Stimulated activated CD4-positive, alpha-beta T cell treated with anti-CD3 and anti-CD28 coated beads, Interleukin-2, amount 100 ng/mL, for 4 hours (primary cell): ENCODE results near the gene HECTD4.

Experiments
- DNase-seq: peaks from one replicate; pipeline ENCODE4 v3.0.0-alpha.2; 2020; ENCODE audit warnings: low read depth

HECTD4 gene

DNA sequence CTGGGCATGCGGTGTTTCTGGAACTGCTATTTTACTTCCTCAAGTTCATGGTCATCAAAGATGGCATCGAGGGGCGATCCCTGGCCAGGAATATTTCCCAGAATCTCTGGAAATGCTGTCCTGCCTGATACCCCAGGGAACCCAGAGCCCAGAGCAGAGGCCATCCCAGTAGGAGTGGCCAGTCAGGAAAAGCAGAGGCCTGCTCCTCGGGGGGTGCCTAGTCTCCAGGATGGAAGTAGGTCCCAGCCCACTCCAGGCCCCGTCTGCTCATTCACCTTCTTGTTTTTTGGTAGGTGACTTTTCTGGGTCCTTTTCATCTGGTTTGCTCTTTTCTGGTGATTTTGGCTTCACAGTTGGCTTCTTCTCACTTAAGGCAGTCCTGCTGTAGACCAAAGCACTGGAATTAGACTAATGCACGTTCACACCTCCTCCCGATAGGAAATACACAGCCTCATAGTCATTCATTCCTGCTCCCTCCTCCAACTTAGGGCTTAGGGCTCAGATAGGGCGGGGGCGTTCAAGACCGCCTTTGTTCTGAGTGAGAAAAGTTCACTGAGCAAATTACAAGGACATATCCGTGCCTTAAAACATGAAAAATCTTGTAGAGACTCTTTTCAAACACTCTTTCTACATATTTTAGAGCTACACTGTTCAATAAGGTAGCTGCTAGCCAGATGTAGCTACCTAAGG lies 205.8 kb downstream of the HECTD4 start:
- no peak for DNase-seq

DNA sequence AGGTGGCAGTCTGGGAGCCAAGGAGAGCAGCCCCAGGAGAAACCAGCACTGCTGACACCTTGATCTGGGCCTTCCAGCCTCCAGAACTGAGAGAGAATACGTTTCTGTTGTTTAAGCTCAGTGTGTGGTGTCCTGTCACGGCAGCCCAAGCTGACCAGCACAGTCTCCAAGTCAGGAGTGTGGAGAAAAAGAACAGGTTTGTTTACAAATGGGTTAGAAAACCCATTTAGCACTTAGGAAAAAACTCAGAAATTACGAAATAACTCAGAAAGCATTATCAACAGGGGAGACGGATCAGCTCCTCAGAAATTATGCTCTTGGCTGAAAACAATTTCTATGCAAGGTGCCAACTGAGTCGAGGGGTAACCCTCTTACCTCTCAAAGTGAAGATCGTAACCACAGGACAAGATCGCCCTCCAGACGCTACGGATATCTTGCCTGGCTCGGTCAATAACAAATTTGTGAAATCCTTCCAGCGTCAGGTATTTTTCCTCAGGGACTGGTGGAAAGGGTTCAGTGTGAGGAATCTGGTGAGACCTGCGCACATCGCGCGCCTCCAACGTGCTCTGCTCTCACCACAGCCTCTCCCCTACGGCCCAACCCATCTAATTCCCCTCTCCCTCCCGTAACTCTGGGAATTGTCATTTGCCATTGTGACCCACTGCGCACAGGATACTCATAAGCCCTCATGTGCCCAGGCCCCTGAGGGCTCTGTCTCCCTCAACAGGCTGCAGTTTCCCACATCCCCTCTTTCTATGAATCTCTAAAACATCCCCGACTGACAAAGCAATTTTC lies 206.7 kb downstream of the HECTD4 start:
- DNase-seq: no peak

DNA sequence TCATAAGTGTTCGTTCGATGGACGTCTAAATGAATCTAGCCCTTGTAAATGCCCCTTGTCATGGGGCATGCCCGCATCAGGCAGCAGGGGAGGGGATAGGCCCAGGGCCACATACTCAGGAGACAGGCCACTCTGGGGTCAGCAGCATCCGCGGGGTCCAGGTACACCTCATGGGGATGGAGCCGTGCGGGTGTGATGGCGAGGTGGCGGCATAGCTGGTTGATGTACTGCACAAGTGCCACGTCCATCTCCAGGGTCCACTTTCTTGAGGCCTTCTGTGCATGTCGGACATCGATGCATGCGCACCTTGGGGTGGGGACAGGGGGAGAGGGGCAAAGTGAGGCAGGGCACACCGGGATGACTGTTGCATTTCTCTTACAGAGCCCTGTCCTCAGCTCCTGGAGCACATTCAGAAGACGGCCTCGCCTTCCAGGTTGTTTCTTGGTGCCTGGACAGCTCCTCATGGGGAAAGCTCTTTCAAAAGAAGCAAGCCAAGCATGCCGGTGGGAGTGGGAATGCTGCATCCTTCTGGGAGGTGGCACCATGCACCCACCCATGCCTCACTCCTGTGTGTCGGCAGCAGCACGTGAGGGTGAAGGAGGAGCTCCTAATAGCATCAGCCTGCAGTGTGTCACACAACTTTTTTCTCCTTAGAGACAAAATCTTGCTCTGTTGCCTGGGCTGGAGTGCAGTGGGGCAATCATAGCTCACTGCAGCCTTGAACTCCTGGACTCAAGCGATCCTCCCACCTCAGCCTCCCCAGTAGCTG lies 209.5 kb downstream of the HECTD4 start:
- DNase-seq: no peak

DNA sequence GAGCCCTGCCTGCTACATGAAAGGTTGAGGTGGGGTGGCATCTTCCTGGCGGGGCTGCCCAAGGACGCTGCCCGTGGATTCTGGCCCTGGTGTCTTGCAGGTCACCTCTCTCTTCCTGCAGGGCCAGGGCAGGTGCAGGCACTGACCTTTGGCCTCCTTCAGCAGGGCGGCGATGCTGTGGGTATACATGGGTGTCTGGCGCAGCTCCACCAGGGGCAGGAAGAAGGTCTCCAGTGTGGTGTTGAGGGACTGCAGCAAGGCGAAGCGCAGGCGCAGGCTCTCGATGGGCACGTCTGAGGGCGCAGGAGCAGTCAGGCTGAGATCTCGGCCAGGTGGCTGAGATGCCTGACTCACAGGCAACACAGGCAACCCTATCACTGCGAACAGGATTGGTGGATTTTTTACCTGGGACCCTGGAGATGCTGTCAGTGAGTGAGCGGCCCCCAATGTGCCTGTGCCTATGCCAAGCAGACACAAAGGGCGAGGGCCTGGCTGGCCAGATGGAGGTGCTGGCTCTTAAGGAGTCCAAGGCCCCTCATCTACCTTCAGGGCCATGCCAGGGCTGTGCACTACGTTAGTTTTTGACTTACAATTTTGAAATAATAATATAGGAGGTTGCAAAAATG lies 211.1 kb downstream of the HECTD4 start:
- no peak for DNase-seq

DNA sequence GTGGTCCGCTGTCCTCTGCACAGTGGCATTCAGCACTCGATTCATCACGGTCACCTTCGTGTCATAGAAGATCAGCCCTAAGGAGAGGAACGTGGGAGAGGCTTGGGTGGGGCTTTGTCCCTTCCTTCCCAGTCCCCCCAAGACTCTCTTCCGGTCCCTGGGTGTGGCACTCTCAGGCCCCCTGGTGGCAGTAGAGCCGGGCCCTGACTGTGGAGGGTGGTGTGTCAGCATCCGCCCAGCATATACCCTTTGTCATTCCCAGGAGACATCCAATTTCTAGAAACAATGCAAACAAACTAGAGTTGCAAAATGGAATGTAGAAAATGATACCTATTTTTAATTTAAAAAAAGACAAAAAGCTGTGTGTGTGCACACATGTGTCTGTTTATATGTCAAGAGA lies 211.9 kb downstream of the HECTD4 start:
- DNase-seq: peak; percentile 16

DNA sequence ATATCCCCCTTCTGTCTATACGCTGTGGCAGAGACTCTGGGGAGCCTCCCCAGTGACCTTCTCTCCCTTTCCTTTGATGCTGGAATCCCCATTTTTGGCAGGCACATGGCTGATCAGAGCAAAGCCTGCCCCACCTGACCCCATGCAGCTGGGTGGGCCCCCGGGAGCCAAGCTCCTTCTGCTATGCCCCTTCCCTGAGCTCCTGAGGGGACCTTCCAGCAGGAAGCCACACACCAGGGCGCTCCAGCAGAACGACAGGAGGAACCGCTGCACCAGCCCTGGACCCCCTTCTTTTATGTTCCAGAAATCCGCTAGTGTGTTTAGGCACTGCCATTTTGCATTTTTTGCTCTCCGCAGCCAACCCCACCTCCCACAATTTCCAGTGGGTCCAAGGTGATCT lies 212.3 kb downstream of the HECTD4 start:
- DNase-seq: no peak

DNA sequence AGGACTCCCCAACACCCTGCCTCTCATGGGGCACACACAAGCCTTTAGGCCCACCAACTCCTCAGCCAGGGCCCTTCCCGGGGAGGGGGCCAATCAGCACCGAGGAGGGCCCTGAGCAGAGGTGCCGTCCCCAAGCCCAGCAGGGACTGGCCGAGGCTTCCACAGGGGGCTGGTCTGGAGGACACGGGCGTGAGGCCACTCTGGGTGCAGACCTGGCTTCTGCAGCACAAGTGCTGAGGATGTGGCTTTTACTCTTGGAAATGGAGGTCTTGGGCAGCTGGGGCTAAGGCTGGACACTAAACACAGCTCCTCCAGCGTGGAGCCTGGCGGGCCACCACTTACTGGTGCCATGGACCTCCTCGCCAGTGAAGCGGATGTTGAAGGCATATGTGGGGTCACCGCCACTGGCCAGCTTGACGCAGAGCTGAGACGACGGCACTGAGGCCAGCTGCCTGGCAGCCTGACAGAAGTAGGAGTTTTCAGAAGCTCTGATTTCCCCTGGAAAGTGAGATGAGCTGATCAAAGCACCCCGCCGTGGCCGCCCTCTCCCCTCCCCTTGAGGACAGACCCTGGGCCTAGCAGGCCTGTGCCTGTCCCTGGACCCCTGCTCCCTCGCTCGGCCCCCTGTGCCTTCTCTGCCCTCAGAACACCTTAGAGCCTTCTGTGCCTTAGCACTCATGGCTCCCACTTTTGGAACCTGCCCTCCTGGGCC lies 212.9 kb downstream of the HECTD4 start:
- no peak for DNase-seq

DNA sequence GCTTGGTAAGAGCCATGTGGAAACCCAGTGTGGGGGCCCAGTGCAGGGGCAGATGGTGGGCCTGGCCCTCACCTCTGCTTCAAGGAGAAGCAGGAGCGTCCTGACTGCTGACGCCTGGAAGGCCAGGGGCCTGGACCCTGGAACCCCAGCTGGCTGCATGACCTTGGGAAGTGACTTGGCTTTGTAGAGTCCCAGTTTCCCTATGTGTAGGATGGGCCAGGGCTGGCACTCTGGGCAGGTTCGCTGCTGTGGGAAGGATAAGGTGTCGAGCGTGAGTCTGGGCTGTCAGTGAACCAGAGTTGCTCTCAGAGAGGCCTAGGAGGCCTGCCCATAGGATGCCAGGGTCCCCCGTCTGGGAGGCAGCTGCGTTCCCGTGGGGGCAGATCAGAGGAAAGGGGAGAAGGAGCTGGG lies 213.7 kb downstream of the HECTD4 start:
- DNase-seq: no peak

DNA sequence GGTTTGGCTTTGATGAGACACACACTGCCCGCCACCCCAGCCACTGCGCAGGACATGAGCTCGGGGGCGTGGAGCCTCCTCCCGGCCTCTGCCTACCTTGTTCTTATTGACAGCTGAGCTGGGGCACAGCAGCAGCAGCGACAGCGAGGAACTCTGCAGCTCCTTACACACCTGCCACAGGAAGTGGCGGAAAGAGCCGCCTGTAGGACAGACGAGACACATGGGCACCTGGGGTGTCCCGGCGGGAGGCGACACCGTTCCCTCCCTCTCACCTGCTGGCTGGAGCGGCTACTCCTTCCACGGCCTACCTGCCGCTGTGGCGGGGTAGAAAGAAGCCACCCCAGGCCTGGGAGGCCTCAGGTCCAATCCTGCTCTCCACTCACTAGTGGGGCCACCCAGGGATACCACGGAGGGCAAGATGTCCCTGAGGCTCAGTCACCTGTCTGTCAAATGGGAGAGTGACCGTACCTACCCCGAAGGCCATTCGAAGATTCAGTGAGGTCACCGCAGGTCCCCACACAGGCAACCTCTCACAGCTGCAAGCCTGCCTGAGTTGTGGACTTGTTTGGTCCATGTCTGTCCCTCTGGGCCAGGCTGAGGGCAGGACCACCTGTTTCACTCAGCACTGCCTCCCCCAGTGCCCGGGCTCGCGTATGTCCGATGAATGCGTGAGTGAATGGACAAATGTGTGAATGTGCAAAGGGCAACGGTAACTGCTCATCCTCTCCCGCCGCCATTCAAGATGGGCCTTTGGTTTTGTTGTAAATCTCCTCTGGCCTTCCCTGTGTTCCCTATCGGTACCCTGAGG lies 214.3 kb downstream of the HECTD4 start:
- DNase-seq: no peak

DNA sequence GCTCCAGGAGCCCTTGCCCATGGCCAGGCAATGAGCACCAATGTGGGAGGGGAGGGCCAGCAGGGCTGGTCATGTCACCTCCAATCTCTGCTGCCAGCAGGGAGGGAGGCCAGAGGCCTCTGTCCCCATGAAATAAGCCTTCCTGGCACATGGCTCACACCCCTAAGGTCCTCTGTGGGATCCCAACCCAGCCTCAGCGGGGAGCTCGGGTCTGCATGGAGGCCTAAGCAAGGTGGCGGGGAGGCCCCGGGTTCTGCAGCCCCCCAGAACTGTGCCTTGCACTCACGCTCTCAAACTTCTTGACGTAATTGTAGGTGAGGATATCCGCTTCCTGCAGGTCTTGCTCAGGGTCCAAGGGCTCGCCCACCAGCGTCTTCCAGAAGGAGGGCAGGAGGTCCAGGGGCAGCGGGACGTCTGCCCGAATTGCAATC lies 215.2 kb downstream of the HECTD4 start:
- DNase-seq: no peak

DNA sequence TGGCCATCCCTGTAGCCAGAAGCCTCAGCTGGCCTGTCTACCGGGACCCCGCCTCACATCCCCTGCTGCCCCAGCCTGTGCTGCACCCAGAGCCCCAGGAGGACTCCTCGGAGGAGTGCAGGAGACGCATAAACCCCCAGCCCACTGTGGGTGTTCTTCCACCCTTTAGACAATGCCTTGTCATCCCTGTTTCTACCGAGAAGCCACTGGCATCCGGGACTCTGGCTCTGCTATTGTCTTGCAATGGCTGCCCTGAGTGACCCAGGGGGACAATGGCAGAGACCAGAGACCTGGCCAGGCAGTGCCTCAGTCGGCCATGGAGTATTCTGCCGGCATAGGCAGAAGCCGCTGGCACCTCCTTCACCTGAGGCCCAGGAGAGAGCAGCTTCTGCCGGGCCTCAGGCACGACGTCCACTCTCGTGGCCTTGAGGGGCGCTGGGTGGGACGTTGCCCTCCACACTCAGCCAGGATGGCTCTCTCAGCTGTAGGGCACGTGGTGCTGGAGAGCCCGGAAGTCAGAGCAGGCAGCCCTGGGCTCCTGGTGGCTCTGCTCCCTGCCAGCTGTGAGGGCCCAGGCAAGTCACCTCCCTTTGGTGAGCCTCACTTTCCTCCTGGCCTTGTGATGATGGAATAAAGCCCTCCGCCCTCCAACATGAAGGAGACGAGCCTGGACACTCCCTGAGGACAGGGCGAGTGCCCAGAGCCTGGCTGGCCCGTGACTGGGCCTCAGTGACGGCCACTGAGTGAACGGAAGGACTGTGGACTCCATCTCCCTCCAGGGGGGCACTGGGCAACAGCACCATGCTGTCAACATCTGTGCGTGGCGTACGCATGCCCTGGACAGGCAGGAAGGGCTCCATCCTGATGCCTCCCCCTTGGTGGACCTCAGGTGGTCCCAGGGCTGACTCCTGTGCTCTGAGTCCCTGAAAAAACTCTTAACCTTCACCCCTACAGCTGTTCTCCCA lies 215.9 kb downstream of the HECTD4 start:
- no peak for DNase-seq

DNA sequence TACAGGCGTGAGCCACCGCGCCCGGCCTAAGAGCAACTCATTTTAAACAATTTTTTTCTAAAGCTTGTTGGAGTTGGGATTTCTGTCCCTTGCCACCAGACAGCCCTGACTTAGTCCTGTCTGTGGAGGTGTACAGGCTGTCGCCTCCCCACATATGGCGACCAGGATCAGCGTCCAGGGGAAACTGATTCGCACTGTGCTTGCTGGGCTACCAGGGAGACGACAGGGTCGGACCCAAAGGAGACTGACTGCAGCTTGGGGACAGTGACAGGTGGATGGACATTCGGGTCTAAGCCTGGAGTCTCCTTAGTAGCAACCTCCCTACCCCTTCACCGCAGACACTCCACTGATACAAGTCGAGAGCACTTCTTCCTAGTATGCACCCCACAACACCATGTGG lies 216.6 kb downstream of the HECTD4 start:
- DNase-seq: no peak

DNA sequence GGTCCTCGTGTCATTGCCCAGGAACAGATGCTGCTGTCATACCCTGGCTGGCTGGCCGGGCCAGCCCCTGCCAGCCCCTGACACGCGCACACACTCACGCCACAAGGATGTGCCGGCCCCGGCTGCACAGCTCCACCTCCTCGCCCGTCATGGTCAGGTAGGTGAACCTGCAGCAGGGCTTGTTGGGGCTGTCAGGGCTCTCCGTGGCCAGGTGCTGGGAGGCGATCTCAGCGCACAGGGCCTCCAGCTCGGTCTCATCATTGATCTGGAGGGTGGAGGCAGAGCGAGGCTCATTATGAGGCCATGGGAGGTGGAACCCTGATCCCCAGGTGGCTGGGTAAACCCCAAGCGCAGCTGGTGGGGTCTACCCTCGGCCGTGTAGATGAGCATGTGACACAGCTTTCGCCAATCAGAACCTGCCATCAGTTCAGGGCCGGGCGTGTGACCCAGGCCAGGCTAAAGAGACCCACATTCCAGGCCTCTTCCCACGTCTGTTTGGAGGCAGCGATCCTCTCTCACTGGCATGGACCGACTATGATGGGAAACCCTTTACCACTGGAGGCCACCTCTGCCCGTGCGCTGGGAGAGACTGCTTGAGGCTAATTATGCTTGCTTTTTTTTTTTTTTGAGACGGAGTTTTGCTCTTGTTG lies 218.1 kb downstream of the HECTD4 start:
- no peak for DNase-seq

DNA sequence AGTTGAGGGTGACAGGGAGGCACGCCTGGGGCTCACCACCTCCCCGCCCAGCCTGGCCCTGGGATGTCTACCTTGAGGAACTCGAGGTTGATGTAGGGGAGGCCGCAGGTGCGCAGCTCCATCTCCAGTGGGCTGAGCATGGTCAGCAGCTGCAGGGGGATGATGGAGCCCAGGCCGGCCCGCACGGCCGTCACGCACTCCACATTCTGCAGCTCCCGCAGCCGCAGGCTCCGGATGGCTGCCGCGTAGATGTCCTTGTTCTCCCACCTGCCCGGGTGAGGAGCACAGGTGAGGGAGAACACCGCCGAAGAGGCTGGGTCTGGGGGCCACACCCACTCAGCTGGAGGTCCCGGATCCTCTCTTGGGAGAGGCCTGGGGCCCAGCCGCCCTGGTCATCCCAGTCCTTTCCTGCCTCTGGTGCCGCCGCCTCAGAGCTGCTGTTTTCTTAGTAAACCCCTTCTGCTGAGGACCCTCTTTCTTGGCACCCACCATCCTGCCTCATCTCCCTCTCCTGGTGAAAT lies 218.7 kb downstream of the HECTD4 start:
- DNase-seq: no peak

DNA sequence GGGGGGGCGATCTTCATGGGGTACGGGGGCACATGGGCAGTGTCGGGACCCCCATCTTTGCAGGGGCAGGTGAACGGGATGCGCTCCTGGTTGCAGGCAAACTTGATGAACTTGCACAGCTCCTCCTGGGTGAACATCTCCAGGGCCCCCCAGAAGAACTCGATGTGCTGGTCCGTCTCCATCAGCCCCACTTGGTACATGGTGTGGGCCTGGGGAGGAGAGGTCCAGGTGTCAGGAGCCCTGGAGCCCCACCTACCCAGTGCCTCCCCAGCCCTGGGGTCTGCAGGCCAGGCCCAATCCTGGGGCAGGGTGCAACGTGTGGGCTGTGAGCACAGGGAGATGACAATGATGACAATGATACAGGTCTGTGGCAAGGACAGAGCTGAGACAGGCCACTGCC lies 219.2 kb downstream of the HECTD4 start:
- DNase-seq: no peak

DNA sequence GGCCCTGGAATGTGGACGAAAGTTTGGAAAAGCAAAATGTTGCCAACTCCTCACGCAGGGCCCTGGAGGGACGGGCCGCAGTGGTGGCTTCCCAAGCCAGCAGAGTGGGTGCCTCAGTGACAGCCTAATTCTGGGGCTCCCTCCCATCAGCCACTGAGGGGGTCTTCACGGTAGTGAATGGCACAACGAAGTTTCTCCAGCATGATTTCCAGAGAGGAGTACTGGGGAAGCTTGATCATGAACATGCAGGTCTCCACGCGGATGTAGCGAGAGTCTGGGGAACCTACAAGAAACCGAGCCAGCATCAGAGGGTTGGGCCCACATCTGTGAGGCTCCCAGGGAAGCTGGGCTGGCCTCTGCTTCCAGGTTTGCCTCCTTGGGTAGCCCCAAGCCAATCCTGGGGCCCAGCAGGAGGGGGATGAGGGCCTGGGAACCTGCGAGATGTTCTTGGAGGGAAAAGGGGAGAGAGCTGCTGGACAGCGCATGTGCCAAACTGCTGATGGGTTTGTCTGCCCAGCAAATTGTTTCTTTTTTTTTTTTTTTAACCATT lies 219.9 kb downstream of the HECTD4 start:
- no peak for DNase-seq

DNA sequence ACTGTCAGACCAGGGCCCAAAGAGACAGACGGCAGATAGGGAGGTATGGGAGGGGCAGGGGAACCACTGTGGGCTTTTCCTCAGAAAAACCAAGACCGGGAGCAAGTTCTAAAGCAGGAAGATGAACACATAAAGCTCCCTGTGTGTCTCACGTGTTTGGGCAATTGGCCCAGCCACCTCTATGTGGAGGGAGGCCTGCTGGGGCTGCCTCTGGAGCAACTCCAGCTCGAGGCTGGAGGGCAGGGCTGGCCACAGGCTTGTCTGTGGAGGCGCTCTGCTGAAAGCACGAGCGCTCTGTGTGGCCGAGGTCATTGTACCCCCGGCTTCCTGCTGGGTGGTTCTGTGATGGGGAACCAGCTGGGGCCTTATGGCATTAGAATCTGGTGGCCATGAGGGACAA lies 220.5 kb downstream of the HECTD4 start:
- no peak for DNase-seq

DNA sequence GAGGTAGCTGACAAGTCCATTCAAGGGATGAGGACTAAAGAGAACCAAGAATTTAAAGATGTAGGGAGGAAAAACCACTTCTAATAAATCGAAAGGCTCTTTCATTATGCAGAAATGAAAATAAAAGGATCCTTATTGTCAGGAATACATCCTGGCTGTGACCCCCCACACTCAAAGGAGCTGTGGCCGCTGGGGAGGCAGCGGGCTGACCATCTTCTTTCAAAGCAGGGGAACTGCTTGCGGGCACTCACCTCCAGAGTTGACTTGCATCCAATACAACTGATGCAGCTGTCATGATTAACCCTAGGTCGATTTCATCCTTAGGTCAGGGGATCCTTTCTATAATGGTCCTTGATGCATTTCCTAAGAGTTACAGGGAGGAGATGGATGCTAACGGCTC lies 221.6 kb downstream of the HECTD4 start:
- DNase-seq: no peak

DNA sequence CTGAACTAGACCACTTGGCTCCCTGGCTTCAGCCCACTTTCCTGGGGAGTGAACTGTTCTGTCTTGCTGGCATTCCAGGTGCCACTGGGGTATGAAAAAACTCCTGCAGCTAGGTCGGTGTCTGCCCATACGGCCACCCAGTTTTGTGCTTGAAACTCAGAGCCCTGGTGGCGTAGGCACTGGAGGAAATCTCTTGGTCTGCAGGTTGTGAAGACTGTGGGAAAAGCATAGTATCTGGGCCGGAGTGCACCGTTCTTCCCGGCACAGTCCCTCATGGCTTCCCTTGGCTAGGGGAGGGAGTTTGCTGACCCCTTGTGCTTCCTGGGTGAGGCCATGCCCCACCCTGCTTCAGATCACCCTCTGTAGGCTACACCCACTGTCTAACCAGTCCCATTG lies 223.1 kb downstream of the HECTD4 start:
- DNase-seq: no peak
